ENCODE measurements around the gene TNFRSF21.

DNA sequence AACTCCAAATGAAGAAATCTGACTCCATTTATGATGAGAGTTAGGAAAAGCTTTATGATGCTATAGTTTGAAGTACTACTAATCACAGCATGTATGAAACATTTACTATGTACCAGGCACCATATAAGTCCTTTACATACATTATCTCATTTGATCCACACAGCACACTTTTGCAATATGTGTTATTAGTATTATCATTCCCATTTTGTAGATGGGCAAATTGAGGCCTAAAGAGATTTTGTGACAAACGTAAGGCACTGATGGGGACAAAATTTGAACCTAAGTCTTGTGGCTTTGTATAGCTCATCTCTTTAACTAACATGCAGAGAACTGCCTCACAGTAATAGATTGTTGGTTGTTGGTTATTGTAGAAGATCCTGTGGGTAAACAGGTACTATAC is 14.2 kb upstream of the TNFRSF21 start:
- TF ChIP-seq GATA2 (IDR thresholded peaks at IDR 0.05; ENCODE audit: low read depth, low read length) (no peak), GATA3 (IDR thresholded peaks at IDR 0.05; ENCODE audit: low read depth, low read length) (no peak)

Data from SH-SY5Y (cell line).